ENCODE measurements around the gene DOCK11. TPM values are rescaled to one million over a fixed set of nuclear protein-coding genes. Genes with fewer than 3 reads are reported as not detected.

DOCK11 gene
- total and polyA plus RNA-seq, 2 donors (not counting 1 experiment from before 2014, with no cell fraction given): 31.0 to 83.5 TPM

GRCh38 chrX:118510111-118510510 is 14.5 kb downstream of the DOCK11 start:
- TF ChIP-seq EZH2 (IDR thresholded peaks at IDR 0.05; ENCODE audit: borderline replicate concordance, insufficient read depth, low read depth, low read length, poor library complexity, severe bottlenecking) (no peak), CTCF (IDR thresholded peaks at IDR 0.05) (no peak)
- H3K27me3 ChIP-seq (replicated peaks in 1 of 4; ENCODE audit: control extremely low read depth in 1 of 4, control insufficient read depth in 3 of 4, insufficient read depth in 4 of 4, low read length in 3 of 4): no peaks in the 10 kb centered on the region
- no peak overlapping the region for H3K9ac ChIP-seq (ENCODE audit: low read length)
- ATAC-seq (ENCODE audit: low read depth): no peak
- Mint-ChIP-seq H3K4me1 (peaks cover 66% of the 10 kb centered on the region), H3K27ac (no peak overlapping the region), H3K27me3 (no peaks in the 10 kb centered on the region), H3K4me3 (no peak overlapping the region), H3K9me3 (ENCODE audit: insufficient read depth) (no peaks in the 10 kb centered on the region)
- H3K4me1 ChIP-seq (ENCODE audit: control insufficient read depth in 2 of 2, insufficient read depth in 2 of 2, low read length in 2 of 2): peaks cover 0 to 29% of the 10 kb centered on the region in 2 donors
- ChIA-PET CTCF (interaction anchor here (1.1 to 1.5 kb wide), 2 partner anchors 25 to 92 kb away, joined by 3 read pairs; no protein-coding TSS in a partner anchor), POLR2A (no interaction called here)
- no peak overlapping the region for H3K4me2 ChIP-seq (replicated peaks; ENCODE audit: low read depth, low read length, poor library complexity, severe bottlenecking)
- H3K4me3 ChIP-seq (ENCODE audit: control extremely low read depth in 1 of 5, extremely low read depth in 1 of 5, insufficient read depth in 1 of 5, low read depth in 2 of 5, low read length in 4 of 5): no peak overlapping the region
- peaks cover 0 to 5% (median 5%) of the 10 kb centered on the region in 3 donors for H3K9me3 ChIP-seq (ENCODE audit: control extremely low read depth in 1 of 3, control insufficient read depth in 2 of 3, insufficient read depth in 1 of 3, low read length in 2 of 3)
- H4K20me1 ChIP-seq (ENCODE audit: control insufficient read depth, insufficient read depth, low read length, poor library complexity, severe bottlenecking): peaks cover 37% of the 10 kb centered on the region
- H3K79me2 ChIP-seq (ENCODE audit: control insufficient read depth, insufficient read depth, low read length): peaks cover 99% of the 10 kb centered on the region
- peaks cover 5 to 39% of the 10 kb centered on the region in 2 experiments for H3K36me3 ChIP-seq (replicated peaks in 1 of 2; ENCODE audit: control extremely low read depth in 1 of 2, control insufficient read depth in 1 of 2, extremely low read depth in 1 of 2, insufficient read depth in 2 of 2, low read length in 1 of 2)
- intact Hi-C loops (cut with micrococcal nuclease): no loop called here
- 60% methylated on average over 2 of the region's 5 CpGs for WGBS (ENCODE audit: insufficient coverage)
- H2AFZ ChIP-seq (ENCODE audit: insufficient read depth, low read depth, low read length, poor library complexity, severe bottlenecking): no peak overlapping the region
- no peak for DNase-seq
- peak overlapping the region in 1 of 2 donors; percentile 37 for H3K27ac ChIP-seq (ENCODE audit: low read length in 2 of 2)

DNA sequence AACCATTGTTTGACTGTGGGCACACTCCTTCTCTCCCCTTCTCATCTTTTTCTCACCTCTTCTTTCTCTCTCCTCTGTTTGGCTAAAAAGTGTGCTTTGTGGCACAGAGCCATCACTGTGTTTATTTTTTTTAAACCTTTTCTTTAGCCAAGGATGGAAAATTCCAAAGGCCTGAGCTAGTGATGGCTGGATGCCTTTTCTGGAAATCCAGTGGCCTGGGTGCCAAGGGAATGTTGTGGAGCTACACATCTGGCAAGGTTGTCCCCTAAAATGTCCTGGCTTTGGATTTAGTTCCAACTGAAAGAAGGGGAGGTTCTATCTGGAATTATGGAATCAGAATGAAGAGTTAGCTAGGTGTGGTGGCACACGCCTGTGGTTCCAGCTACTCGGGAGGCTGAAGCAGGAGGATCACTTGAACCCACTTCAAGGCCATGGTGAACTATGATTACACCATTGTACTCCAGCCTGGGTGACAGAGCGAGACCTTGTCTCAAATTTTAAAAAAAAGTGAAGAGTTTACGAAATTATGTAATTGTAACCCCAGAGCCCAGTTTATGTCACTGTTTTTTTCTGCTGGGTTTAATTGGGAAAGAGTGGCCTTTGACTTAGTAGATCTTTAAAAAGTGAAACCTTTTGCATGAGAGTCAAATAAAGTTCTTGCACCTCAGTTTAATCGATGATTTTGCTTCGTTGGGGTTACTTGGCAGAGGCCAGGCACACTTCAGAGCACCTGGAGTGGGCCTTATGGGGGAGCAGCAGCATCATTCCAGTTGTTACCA is 17.7 kb downstream of the DOCK11 start:
- H3K4me2 ChIP-seq (replicated peaks; ENCODE audit: low read depth, low read length, poor library complexity, severe bottlenecking): no peak overlapping the region
- H3K9ac ChIP-seq (ENCODE audit: low read length): no peak overlapping the region
- H3K4me3 Mint-ChIP-seq: no peak overlapping the region
- ChIA-PET CTCF (no interaction called here), POLR2A (interaction anchor here (0.9 kb wide), 1 partner anchor 18 kb away, joined by 6 read pairs; the partner anchor contains the start of gene DOCK11)
- no peak overlapping the region for H3K4me3 ChIP-seq (ENCODE audit: control extremely low read depth in 1 of 5, extremely low read depth in 1 of 5, insufficient read depth in 1 of 5, low read depth in 2 of 5, low read length in 4 of 5)
- H3K27ac ChIP-seq (ENCODE audit: low read length in 2 of 2): peak overlapping the region in 1 of 2 donors; percentile 40
- H3K4me1 Mint-ChIP-seq: peaks cover 49% of the 10 kb centered on the region
- peaks cover 27% of the 10 kb centered on the region for H4K20me1 ChIP-seq (ENCODE audit: control insufficient read depth, insufficient read depth, low read length, poor library complexity, severe bottlenecking)
- TF ChIP-seq EZH2 (IDR thresholded peaks at IDR 0.05; ENCODE audit: borderline replicate concordance, insufficient read depth, low read depth, low read length, poor library complexity, severe bottlenecking) (no peak), CTCF (IDR thresholded peaks at IDR 0.05) (no peak)
- H3K36me3 ChIP-seq (replicated peaks in 1 of 2; ENCODE audit: control extremely low read depth in 1 of 2, control insufficient read depth in 1 of 2, extremely low read depth in 1 of 2, insufficient read depth in 2 of 2, low read length in 1 of 2): peaks cover 5 to 35% of the 10 kb centered on the region in 2 experiments
- no peaks in the 10 kb centered on the region for H3K9me3 Mint-ChIP-seq (ENCODE audit: insufficient read depth)
- 100% methylated on average over 1 of the region's 6 CpGs for WGBS (ENCODE audit: insufficient coverage)
- DNase-seq (no peak), ATAC-seq (ENCODE audit: low read depth) (no peak)
- no peak overlapping the region for H2AFZ ChIP-seq (ENCODE audit: insufficient read depth, low read depth, low read length, poor library complexity, severe bottlenecking)
- H3K79me2 ChIP-seq (ENCODE audit: control insufficient read depth, insufficient read depth, low read length): peaks cover 94% of the 10 kb centered on the region
- intact Hi-C loops (cut with micrococcal nuclease): no loop called here
- H3K9me3 ChIP-seq (ENCODE audit: control extremely low read depth in 1 of 3, control insufficient read depth in 2 of 3, insufficient read depth in 1 of 3, low read length in 2 of 3): peaks cover 0 to 5% (median 5%) of the 10 kb centered on the region in 3 donors
- no peaks in the 10 kb centered on the region for H3K27me3 ChIP-seq (replicated peaks in 1 of 4; ENCODE audit: control extremely low read depth in 1 of 4, control insufficient read depth in 3 of 4, insufficient read depth in 4 of 4, low read length in 3 of 4)
- no peak overlapping the region for H3K27ac Mint-ChIP-seq
- peaks cover 0 to 19% of the 10 kb centered on the region in 2 donors for H3K4me1 ChIP-seq (ENCODE audit: control insufficient read depth in 2 of 2, insufficient read depth in 2 of 2, low read length in 2 of 2)
- H3K27me3 Mint-ChIP-seq: no peaks in the 10 kb centered on the region
